Effector memory CD4-positive, alpha-beta T cell (primary cell): ENCODE data around the gene NRG2.

Experiments used
- DNase-seq, 3 donors: peaks; one replicate each; pipeline ENCODE4 v3.0.0-alpha.2; 2020
- H3K27ac ChIP-seq: 2 replicates; pipeline ENCODE4 v1.7.0; 2013; ENCODE audit warnings: mild to moderate bottlenecking, low read length, moderate library complexity; ENCODE audit not compliant: insufficient read depth, poor library complexity, severe bottlenecking
- H3K27me3 ChIP-seq: replicated peaks from 2 replicates; pipeline ENCODE4 v1.7.0; 2013; ENCODE audit warnings: mild to moderate bottlenecking, low read length; ENCODE audit not compliant: insufficient read depth, control insufficient read depth, poor library complexity, severe bottlenecking
- H3K36me3 ChIP-seq: 2 replicates; pipeline ENCODE4 v1.7.0; 2013; ENCODE audit warnings: mild to moderate bottlenecking, low read length, moderate library complexity; ENCODE audit not compliant: control insufficient read depth, insufficient read depth
- H3K4me1 ChIP-seq: 2 replicates; pipeline ENCODE4 v1.7.0; 2013; ENCODE audit warnings: low read length, mild to moderate bottlenecking; ENCODE audit not compliant: control insufficient read depth, insufficient read depth, poor library complexity, severe bottlenecking
- H3K4me3 ChIP-seq: 2 replicates; pipeline ENCODE4 v1.7.0; 2013; ENCODE audit warnings: low read length, low read depth, mild to moderate bottlenecking; ENCODE audit not compliant: insufficient read depth, poor library complexity, severe bottlenecking
- H3K9me3 ChIP-seq: 2 replicates; pipeline ENCODE4 v1.7.0; 2013; ENCODE audit warnings: mild to moderate bottlenecking, low read length, moderate library complexity; ENCODE audit not compliant: control insufficient read depth

Gene NRG2

GRCh38 chr5:139946006-139946405 lies 97.1 kb downstream of the NRG2 start:
- DNase-seq, result no peak
- Histone ChIP-seq H3K36me3 (no peaks in the 10 kb centered on the region), H3K27ac (no peak overlapping the region), H3K27me3 (peaks cover 4% of the 10 kb centered on the region), H3K4me1 (no peaks in the 10 kb centered on the region), H3K4me3 (no peak overlapping the region), H3K9me3 (no peaks in the 10 kb centered on the region)

DNA sequence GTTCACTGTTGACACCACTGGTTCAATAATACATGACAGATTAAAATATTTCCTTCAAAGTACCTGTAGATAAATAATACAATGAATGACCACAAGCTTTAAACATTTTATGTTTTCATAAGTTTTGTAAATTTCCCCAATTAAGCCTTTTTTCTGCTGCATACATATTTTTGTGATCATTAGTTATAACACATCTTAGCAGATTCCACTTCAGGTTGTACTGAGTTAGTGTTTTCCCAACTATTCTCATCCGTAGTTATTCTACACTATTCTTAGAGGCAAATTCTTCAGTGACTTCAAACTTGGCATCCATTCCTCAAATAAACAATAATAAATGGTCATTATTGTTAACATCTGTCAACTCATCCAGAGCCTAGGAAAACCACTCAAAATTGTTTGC lies 100.9 kb downstream of the NRG2 start:
- Histone ChIP-seq H3K27me3 (no peaks in the 10 kb centered on the region), H3K36me3 (no peaks in the 10 kb centered on the region), H3K27ac (no peak overlapping the region), H3K9me3 (no peaks in the 10 kb centered on the region), H3K4me3 (no peak overlapping the region), H3K4me1 (no peaks in the 10 kb centered on the region)
- DNase-seq, result no peak

DNA sequence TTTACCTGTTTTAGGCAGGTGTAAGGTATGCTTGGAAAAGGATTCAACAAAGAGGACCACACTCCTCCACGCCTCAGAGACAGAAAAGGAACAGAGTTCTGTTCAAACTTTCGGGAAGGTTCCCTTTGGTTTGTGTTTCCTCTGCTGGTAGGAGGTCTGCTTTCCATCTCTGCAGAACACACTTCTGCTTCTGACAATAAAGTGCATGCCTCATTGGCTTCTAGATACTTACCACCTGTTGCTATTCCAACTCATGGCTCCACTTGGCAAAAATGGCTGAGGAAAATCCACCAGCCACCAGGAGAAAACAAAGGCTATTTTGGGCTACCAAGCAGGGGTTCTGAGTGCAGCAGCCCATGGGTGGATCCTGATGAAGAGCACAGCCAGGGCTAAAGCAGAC lies 112.7 kb downstream of the NRG2 start:
- H3K9me3 ChIP-seq, result no peaks in the 10 kb centered on the region
- H3K4me3 ChIP-seq, result no peak overlapping the region
- H3K27me3 ChIP-seq, result no peaks in the 10 kb centered on the region
- no peaks in the 10 kb centered on the region for H3K36me3 ChIP-seq
- no peak overlapping the region for H3K27ac ChIP-seq
- no peak for DNase-seq
- no peaks in the 10 kb centered on the region for H3K4me1 ChIP-seq

DNA sequence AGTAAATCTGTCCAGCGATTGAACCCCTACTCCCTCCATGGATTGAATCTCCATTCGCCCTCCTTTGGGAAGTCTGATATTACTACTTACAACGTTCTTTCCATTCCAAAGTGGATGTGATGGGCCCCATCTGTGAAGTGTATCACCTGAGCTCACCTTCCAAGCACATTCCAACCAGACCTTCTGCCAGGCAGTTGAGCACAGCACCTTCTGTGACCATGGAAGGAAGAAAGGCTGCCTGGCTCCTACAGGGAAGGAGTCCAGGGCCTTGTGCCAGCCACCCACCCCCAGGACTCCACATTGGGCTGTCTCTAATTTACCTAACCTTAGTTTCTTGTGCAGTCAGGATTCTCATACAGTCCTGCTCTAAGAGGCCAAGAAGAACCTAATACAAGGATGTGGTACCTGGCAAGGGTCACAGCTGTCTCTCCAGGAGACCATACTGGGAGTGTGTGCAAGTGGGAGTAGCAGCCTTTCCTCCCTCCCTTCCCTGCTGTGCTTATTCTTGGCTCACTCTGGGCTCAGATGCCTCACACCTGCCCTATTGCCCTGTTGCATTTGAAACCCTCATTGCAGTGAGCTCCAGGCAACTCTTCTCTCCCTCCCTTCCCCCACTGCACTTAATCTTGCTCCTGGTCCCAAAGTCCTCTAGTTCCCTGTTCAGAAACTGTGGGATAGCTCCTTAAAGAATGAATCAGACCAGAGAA lies 116.1 kb downstream of the NRG2 start:
- Histone ChIP-seq H3K36me3 (no peaks in the 10 kb centered on the region), H3K27me3 (no peaks in the 10 kb centered on the region), H3K4me1 (no peaks in the 10 kb centered on the region), H3K4me3 (no peak overlapping the region), H3K27ac (no peak overlapping the region), H3K9me3 (no peaks in the 10 kb centered on the region)
- DNase-seq, result no peak

- H3K4me1 ChIP-seq, result no peaks in the 10 kb centered on the region
- no peaks in the 10 kb centered on the region for H3K36me3 ChIP-seq
- H3K27ac ChIP-seq, result no peak overlapping the region
- no peak overlapping the region for H3K4me3 ChIP-seq
- H3K27me3 ChIP-seq, result no peaks in the 10 kb centered on the region
- no peaks in the 10 kb centered on the region for H3K9me3 ChIP-seq
- no peak for DNase-seq
These were observed 117.2 kb downstream of the NRG2 start for GRCh38 chr5:139925650-139926640.

GRCh38 chr5:139925216-139925562 lies 117.9 kb downstream of the NRG2 start:
- Histone ChIP-seq H3K27ac (no peak overlapping the region), H3K4me3 (no peak overlapping the region), H3K4me1 (no peaks in the 10 kb centered on the region), H3K9me3 (no peaks in the 10 kb centered on the region), H3K36me3 (no peaks in the 10 kb centered on the region), H3K27me3 (no peaks in the 10 kb centered on the region)
- DNase-seq, result no peak

DNA sequence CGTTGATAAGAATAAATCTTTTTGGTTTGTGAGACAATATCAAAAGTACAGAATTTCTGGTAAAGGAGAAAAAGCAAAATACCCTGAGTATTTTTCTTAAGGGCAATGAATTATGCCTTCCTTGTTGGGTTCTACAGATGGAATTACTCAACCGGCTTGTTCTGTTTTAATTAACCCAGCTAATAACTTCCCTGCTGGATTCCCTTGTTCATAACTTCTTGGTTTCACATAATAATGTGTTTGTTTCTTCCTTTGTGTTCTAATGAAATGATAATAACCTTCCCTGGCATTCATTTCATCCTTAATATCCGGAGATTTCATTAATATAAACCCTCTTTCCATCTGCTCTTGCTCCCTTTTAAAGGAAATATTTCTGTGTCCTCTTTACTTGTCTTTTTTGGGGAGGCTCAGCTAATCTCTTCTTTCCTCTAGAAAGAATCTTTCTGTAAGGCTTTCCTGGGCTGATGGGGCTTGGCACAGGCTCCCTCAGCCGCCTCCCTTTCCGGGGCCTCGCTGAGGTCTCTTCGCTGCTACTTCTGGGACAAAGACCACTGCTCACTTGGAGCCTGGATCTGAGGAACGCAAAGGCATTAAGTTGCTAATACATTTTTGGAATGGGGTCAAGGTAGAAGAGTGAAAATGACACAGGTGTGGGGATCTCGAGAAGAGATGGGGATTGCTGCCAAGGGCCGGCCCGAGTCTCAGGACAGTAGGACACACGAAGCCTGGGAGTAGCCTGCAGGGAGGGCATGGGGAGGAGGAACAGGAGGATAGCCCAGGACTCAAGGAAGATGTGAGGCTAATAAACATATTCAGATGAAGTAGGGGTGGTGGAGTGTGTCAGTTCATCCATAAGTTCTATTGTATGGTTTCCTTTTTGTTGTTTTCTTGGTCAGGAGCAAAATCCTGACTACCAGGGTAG lies 118.5 kb downstream of the NRG2 start:
- DNase-seq, result no peak
- Histone ChIP-seq H3K36me3 (no peaks in the 10 kb centered on the region), H3K4me3 (no peak overlapping the region), H3K4me1 (no peaks in the 10 kb centered on the region), H3K9me3 (no peaks in the 10 kb centered on the region), H3K27ac (no peak overlapping the region), H3K27me3 (no peaks in the 10 kb centered on the region)

GRCh38 chr5:139919308-139919707 lies 123.8 kb downstream of the NRG2 start:
- no peaks in the 10 kb centered on the region for H3K4me1 ChIP-seq
- no peaks in the 10 kb centered on the region for H3K9me3 ChIP-seq
- no peak overlapping the region for H3K4me3 ChIP-seq
- no peak overlapping the region for H3K27ac ChIP-seq
- H3K36me3 ChIP-seq, result no peaks in the 10 kb centered on the region
- H3K27me3 ChIP-seq, result no peaks in the 10 kb centered on the region
- no peak for DNase-seq

GRCh38 chr5:139915834-139916233 lies 127.3 kb downstream of the NRG2 start:
- DNase-seq, result no peak
- no peaks in the 10 kb centered on the region for H3K36me3 ChIP-seq
- H3K4me1 ChIP-seq, result no peaks in the 10 kb centered on the region
- H3K27me3 ChIP-seq, result no peaks in the 10 kb centered on the region
- H3K4me3 ChIP-seq, result no peak overlapping the region
- no peaks in the 10 kb centered on the region for H3K9me3 ChIP-seq
- no peak overlapping the region for H3K27ac ChIP-seq
